Epithelial cell of proximal tubule (primary cell): ENCODE data around the gene FUT9. TPM values are rescaled to one million over a fixed set of nuclear protein-coding genes. Genes with fewer than 3 reads are reported as not detected.

Experiments used
- DNase-seq: peaks from one replicate; pipeline ENCODE4 v3.0.0-alpha.2; 2011; ENCODE audit warnings: low read depth
- H3K4me3 ChIP-seq: 2 replicates; pipeline ENCODE4 v1.5.1; 2011; ENCODE audit warnings: low read depth, mild to moderate bottlenecking, low read length
- CTCF ChIP-seq: conservative IDR thresholded peaks from 2 replicates; pipeline ENCODE4 v1.5.1; 2012; ENCODE audit warnings: low read depth, mild to moderate bottlenecking, low read length
- total RNA-seq: library from RNA; depleted of rRNA; stranded (reverse); fragments of >200 nt; gene quantifications from 2 replicates; pipeline ENCODE4 v1.2.3, GENCODE V29; 2015

The FUT9 gene
- total RNA-seq, 1 donor from 2014 or later, result 0.46 TPM

- DNase-seq, result no peak
- TF ChIP-seq CTCF, result no peak
- H3K4me3 ChIP-seq, result no peak overlapping the region
Measured at GRCh38 chr6:96065213-96065612, 49.4 kb downstream of the FUT9 start.

- no peak overlapping the region for H3K4me3 ChIP-seq
- no peak for TF ChIP-seq CTCF
- DNase-seq, result no peak
Measured at GRCh38 chr6:96066376-96066775, 50.6 kb downstream of the FUT9 start.

- no peak for DNase-seq
- H3K4me3 ChIP-seq, result no peak overlapping the region
- TF ChIP-seq CTCF, result no peak
Measured at GRCh38 chr6:96073555-96073954, 57.8 kb downstream of the FUT9 start.

GRCh38 chr6:96074006-96074405 is 58.2 kb downstream of the FUT9 start:
- TF ChIP-seq CTCF, result no peak
- DNase-seq, result no peak
- H3K4me3 ChIP-seq, result no peak overlapping the region

- no peak for TF ChIP-seq CTCF
- no peak for DNase-seq
- H3K4me3 ChIP-seq, result no peak overlapping the region
Measured at GRCh38 chr6:96075826-96076225, 60.1 kb downstream of the FUT9 start.

- H3K4me3 ChIP-seq, result no peak overlapping the region
- no peak for DNase-seq
- TF ChIP-seq CTCF, result no peak
Measured at GRCh38 chr6:96086745-96087144, 71.0 kb downstream of the FUT9 start.

- no peak for DNase-seq
- peak; percentile 76 for TF ChIP-seq CTCF
- no peak overlapping the region for H3K4me3 ChIP-seq
Measured at GRCh38 chr6:96089173-96089572, 73.4 kb downstream of the FUT9 start.
